ENCODE results near the gene DYNAP.

DNA sequence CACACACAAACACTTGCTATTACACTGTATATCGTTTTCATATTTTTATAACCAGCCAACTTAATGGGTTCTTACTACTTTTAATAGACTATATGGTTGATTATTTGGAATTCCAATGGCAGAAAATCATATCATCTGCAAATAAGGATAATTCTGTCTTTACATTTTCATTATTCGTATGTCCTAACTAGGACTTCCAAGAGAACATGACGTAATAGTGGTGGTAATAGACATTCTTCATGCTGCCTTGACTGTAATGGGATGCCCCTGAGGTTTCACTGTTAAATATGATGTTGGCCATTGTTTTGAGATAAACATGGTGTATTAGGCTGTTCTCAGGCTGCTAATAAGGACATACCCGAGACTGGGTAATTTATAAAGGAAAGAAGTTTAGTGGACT, 45.2 kb downstream of the DYNAP start:
- TF ChIP-seq GATA3 (IDR thresholded peaks at IDR 0.05; ENCODE audit: low read depth, low read length) (no peak), GATA2 (IDR thresholded peaks at IDR 0.05; ENCODE audit: low read depth, low read length) (no peak)

Measured in SH-SY5Y (cell line).